ENCODE measurements around the gene FBXL19. TPM values are rescaled to one million over a fixed set of nuclear protein-coding genes. Genes with fewer than 3 reads are reported as not detected.
A peak's percentile ranks its signal among the peaks of the same experiment; 100 is the strongest.

FBXL19 gene
- total RNA-seq, 2 donors from 2014 or later = 12.6 to 13.2 TPM

DNA sequence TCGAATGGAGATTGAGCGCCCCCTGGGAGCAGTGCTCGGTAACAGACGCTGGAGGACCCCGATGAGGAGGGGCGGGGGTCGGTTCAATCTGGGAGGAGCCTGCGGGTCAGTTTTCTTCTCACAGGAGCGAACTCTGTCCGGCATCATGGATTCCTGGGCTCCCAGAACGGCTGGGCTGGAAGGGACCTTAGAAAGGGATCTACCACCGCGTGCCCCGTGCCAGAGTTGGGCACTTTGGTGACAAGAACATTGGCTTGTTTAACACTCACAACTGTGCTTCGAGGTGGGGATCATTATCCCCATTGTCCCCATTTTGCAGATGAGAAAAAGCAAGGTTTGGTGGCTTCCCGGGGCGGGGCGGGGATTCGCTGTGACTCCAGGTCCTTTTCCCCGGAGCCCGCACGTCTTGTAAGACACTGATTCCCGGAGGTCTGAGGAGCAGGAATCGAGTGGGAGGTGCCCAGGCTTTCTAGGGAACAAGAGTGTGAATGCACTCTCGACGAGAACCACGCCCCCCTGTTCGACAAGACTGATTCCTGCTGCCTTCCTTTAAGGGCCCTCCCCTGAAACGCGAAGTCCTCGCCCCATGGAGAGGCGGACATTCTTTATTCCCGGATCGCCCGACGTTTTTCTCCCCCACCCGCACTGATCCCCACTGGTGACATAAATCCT lies 1.5 kb upstream of the FBXL19 start:
- Mint-ChIP-seq H3K27me3 (no peaks in the 10 kb centered on the region), H3K36me3 (ENCODE audit: low read depth) (no peaks in the 10 kb centered on the region), H3K4me3 (peak overlapping the region; percentile 99), H3K4me1 (peaks cover 29% of the 10 kb centered on the region), H3K27ac (peak overlapping the region; percentile 98)
- DNase-seq (peak; percentile 78 to 83 (median 79)), ATAC-seq (no peak)
- H3K9me3 ChIP-seq (ENCODE audit: control insufficient read depth, low read length, poor library complexity, severe bottlenecking) = no peaks in the 10 kb centered on the region

- no peaks in the 10 kb centered on the region for H3K9me3 ChIP-seq (ENCODE audit: control insufficient read depth, low read length, poor library complexity, severe bottlenecking)
- ATAC-seq (peak; percentile 81), DNase-seq (peak; percentile 97 to 99 (median 97))
- Mint-ChIP-seq H3K4me1 (peaks cover 29% of the 10 kb centered on the region), H3K36me3 (ENCODE audit: low read depth) (no peaks in the 10 kb centered on the region), H3K4me3 (peak overlapping the region; percentile 99), H3K27me3 (no peaks in the 10 kb centered on the region), H3K27ac (peak overlapping the region; percentile 98)
These were observed 882 bp upstream of the FBXL19 start for GRCh38 chr16:30922420-30922959.

DNA sequence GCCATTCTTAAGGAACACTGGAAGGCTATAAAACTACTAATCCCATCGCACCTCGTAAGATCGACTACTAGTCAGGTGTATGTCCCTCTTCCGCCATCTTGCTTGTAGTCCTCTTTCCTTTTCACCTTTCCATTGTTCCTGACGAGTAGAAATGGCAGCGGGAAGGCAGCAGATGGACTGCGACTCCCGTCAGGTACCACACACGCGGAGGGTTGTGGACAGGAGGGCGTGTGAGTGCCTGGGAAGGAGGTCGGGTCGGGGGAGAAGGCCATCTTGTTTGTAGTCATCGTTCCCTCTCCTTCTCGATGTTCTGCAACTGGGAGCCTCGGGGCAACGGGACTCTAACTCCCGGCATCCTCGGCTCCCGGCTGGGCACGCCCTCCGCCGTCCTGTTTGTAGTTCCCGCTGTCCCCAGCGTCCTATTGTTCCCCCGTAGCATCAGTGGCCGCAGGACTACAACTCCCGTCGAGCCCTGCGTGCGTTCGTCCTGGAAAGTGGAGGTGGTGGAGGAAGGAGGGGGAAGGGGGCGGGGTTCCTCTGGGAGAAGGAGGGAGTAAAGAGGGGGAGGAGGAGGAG lies 324 bp upstream of the FBXL19 start:
- ATAC-seq (peak; percentile 74), DNase-seq (peak; percentile 89 to 94 (median 91))
- H3K4me1 Mint-ChIP-seq = peaks cover 29% of the 10 kb centered on the region
- H3K27ac Mint-ChIP-seq = peak overlapping the region; percentile 98
- H3K4me3 Mint-ChIP-seq = peak overlapping the region; percentile 99
- H3K27me3 Mint-ChIP-seq = no peaks in the 10 kb centered on the region
- H3K36me3 Mint-ChIP-seq (ENCODE audit: low read depth) = no peaks in the 10 kb centered on the region
- H3K9me3 ChIP-seq (ENCODE audit: control insufficient read depth, low read length, poor library complexity, severe bottlenecking) = no peaks in the 10 kb centered on the region

- ATAC-seq (no peak), DNase-seq (no peak)
- peak overlapping the region; percentile 83 for H3K4me3 Mint-ChIP-seq
- H3K27ac Mint-ChIP-seq = peak overlapping the region; percentile 54
- H3K36me3 Mint-ChIP-seq (ENCODE audit: low read depth) = no peaks in the 10 kb centered on the region
- no peaks in the 10 kb centered on the region for H3K9me3 ChIP-seq (ENCODE audit: control insufficient read depth, low read length, poor library complexity, severe bottlenecking)
- peaks cover 29% of the 10 kb centered on the region for H3K4me1 Mint-ChIP-seq
- no peaks in the 10 kb centered on the region for H3K27me3 Mint-ChIP-seq
These were observed 922 bp downstream of the FBXL19 start for GRCh38 chr16:30924076-30924912.

DNA sequence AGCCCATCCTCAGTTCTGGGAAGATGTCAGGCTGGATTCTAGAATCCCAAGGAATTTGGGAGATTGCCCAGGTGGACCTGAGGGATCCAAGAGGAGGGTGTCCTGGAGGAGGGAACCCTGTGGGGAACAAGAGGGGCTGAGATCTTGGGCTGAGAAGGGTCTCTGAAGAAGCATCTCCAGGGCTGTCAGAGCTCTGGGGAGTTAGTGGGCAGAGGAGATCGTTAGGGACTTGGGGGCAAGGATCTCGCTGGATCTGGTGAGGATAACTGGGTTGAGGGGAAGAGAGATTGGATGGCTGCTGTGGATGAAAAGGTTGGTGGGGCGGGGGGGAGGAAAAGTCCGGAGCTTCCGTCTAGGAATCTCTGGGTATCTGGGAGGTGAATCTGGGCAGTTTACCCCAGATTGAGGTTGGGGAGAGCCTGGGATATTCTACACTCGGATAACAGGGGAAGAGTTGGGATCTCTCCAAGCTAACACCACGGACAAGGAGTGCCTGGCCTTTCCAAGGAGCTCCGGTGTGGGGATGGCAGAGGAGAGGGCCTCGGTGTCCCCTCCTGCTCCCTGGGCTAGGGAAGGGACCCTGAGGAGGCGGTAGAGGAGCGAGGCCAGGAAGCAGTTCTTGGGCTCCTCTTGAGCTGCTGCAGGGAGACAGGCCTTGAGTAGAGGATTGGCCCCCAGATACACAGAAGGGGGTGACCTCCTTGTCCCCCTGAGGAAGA lies 1.7 kb downstream of the FBXL19 start:
- H3K9me3 ChIP-seq (ENCODE audit: control insufficient read depth, low read length, poor library complexity, severe bottlenecking) = no peaks in the 10 kb centered on the region
- Mint-ChIP-seq H3K4me3 (peak overlapping the region; percentile 83), H3K27me3 (no peaks in the 10 kb centered on the region), H3K36me3 (ENCODE audit: low read depth) (no peaks in the 10 kb centered on the region), H3K27ac (peak overlapping the region; percentile 54), H3K4me1 (peaks cover 29% of the 10 kb centered on the region)
- DNase-seq (no peak), ATAC-seq (no peak)

GRCh38 chr16:30925632-30925987 lies 2.2 kb downstream of the FBXL19 start:
- Mint-ChIP-seq H3K27me3 (no peaks in the 10 kb centered on the region), H3K27ac (peak overlapping the region; percentile 83), H3K4me1 (peaks cover 29% of the 10 kb centered on the region), H3K4me3 (peak overlapping the region; percentile 28), H3K36me3 (ENCODE audit: low read depth) (no peaks in the 10 kb centered on the region)
- DNase-seq (no peak), ATAC-seq (no peak)
- no peaks in the 10 kb centered on the region for H3K9me3 ChIP-seq (ENCODE audit: control insufficient read depth, low read length, poor library complexity, severe bottlenecking)

- ATAC-seq = no peak
- Mint-ChIP-seq H3K36me3 (ENCODE audit: low read depth) (peaks cover 2% of the 10 kb centered on the region), H3K4me3 (peak overlapping the region; percentile 53), H3K27ac (peak overlapping the region; percentile 83), H3K4me1 (peaks cover 32% of the 10 kb centered on the region), H3K27me3 (no peaks in the 10 kb centered on the region)
- no peak for DNase-seq
- H3K9me3 ChIP-seq (ENCODE audit: control insufficient read depth, low read length, poor library complexity, severe bottlenecking) = no peaks in the 10 kb centered on the region
These were observed 2.8 kb downstream of the FBXL19 start for GRCh38 chr16:30925995-30926811.

DNA sequence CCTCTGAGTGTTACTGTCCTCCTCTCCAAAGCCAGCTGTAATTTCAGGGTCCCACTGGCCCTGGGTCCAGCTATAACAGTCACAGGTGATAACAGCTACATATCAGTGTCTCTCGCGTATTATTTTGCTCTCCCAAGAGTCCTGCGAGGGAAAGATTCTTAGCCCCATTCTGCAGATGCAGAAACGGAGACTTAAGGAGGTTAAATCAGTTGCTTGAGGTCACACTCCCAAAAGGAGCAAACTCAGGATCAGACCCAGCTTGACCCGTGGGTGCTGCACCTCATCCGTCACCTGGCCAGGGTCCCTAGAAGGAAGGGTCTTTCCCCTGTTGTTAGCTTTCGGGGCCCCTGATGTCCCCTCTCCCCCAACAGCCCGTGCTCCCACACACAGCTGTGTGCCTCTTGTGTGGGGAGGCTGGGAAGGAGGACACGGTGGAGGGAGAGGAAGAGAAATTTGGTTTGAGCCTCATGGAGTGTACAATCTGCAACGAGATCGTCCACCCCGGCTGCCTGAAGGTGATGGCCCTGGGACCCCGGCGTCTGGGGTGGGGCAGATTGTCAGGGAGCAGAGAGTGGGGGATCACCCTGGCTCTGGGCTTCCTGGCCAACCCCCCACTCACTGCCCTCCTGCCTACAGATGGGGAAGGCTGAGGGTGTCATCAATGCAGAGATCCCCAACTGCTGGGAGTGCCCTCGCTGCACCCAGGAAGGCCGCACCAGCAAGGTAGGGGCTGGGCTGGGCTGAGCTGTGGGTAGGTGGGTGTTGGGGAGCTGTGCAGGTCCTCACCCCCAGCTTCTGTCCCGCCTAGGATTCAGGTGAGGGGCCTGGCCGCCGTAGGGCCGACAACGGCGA lies 3.8 kb downstream of the FBXL19 start:
- H3K4me3 Mint-ChIP-seq = no peak overlapping the region
- peaks cover 26% of the 10 kb centered on the region for H3K4me1 Mint-ChIP-seq
- H3K27ac Mint-ChIP-seq = no peak overlapping the region
- no peaks in the 10 kb centered on the region for H3K27me3 Mint-ChIP-seq
- ATAC-seq (no peak), DNase-seq (no peak)
- no peaks in the 10 kb centered on the region for H3K9me3 ChIP-seq (ENCODE audit: control insufficient read depth, low read length, poor library complexity, severe bottlenecking)
- H3K36me3 Mint-ChIP-seq (ENCODE audit: low read depth) = peaks cover 2% of the 10 kb centered on the region

DNA sequence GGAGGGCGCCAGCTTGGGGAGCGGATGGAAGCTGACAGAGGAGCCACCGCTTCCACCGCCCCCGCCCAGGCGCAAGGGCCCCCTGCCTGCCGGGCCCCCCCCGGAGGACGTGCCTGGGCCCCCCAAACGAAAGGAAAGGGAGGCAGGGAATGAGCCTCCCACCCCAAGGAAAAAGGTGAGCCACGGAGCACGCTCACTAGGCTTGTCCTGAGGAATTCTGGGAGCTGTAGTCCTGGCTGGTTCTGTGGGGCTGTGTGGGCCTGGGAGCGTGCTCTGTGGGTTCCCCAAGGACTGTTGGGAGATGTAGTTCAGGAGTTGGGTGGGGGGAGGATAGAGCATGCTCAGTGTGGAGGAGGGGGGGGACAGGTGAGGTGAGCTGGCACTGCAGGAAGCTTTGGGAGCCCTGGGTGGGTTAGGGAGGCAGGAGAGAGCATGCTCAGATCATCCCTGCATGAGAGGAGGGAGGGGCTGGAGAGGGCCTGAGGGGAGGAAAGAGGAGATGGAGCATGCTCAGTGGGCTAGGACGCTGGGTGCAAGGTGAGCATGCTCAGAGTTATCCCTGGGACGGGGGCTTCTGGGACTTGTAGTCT lies 4.5 kb downstream of the FBXL19 start:
- no peak for DNase-seq
- no peak overlapping the region for H3K4me3 Mint-ChIP-seq
- no peak overlapping the region for H3K27ac Mint-ChIP-seq
- ATAC-seq = peak; percentile 7
- H3K4me1 Mint-ChIP-seq = peaks cover 25% of the 10 kb centered on the region
- no peaks in the 10 kb centered on the region for H3K27me3 Mint-ChIP-seq
- H3K9me3 ChIP-seq (ENCODE audit: control insufficient read depth, low read length, poor library complexity, severe bottlenecking) = no peaks in the 10 kb centered on the region
- peaks cover 2% of the 10 kb centered on the region for H3K36me3 Mint-ChIP-seq (ENCODE audit: low read depth)

DNA sequence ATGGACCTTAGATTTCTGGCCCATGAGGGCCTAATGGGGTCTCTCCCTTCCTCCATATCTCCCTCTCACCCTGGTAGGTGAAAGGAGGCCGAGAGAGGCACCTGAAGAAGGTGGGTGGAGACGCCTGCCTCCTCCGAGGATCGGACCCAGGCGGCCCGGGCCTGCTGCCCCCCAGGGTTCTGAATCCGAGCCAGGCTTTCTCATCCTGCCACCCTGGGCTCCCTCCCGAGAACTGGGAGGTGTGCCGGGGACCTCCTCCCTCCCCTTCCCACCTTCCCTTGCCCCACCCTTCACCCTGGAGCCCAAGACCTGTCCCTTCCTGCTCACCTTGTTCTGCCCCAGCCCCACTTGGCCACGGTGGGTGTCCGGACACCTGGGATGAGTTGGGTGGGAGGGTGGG lies 5.0 kb downstream of the FBXL19 start:
- H3K27me3 Mint-ChIP-seq = no peaks in the 10 kb centered on the region
- ATAC-seq (no peak), DNase-seq (no peak)
- H3K27ac Mint-ChIP-seq = no peak overlapping the region
- H3K36me3 Mint-ChIP-seq (ENCODE audit: low read depth) = peaks cover 2% of the 10 kb centered on the region
- H3K4me1 Mint-ChIP-seq = peaks cover 23% of the 10 kb centered on the region
- H3K9me3 ChIP-seq (ENCODE audit: control insufficient read depth, low read length, poor library complexity, severe bottlenecking) = no peaks in the 10 kb centered on the region
- no peak overlapping the region for H3K4me3 Mint-ChIP-seq

GRCh38 chr16:30929167-30929566 lies 5.8 kb downstream of the FBXL19 start:
- no peaks in the 10 kb centered on the region for H3K9me3 ChIP-seq (ENCODE audit: control insufficient read depth, low read length, poor library complexity, severe bottlenecking)
- H3K4me3 Mint-ChIP-seq = no peak overlapping the region
- ATAC-seq = no peak
- H3K36me3 Mint-ChIP-seq (ENCODE audit: low read depth) = peaks cover 2% of the 10 kb centered on the region
- no peaks in the 10 kb centered on the region for H3K27me3 Mint-ChIP-seq
- H3K4me1 Mint-ChIP-seq = peaks cover 23% of the 10 kb centered on the region
- no peak for DNase-seq
- no peak overlapping the region for H3K27ac Mint-ChIP-seq

All from T-helper 17 cell (primary cell).